Cerebellar nuclear complex (tissue), 1 donor: ENCODE results near the gene CYTL1.
"Not testable (repeated sequence)": the region's sequence is repeated elsewhere in the genome, so short reads cannot be mapped to it uniquely, and the experiment has no call there.

Experiments used
- DNase-seq, 2 experiments: peaks; one replicate each; lab custom pipeline; 2025; lab: John Stamatoyannopoulos, UW

Gene CYTL1

DNA sequence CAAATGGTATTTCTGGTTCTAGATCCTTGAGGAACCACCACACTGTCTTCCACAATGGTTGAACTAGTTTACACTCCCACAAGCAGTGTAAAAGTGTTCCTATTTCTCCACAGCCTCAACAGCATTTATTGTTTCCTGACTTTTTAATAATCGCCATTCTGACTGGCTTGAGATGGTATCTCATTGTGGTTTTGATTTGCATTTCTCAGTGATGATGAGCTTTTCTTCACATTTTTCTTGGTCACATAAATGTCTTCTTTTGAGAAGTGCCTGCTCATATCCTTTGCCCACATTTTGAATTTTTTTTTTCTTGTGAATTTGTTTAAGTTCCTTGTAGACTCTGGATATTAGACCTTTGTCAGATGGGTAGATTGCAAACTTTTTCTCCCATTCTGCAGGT lies 22.3 kb downstream of the CYTL1 start:
- not testable (repeated sequence) for DNase-seq

DNA sequence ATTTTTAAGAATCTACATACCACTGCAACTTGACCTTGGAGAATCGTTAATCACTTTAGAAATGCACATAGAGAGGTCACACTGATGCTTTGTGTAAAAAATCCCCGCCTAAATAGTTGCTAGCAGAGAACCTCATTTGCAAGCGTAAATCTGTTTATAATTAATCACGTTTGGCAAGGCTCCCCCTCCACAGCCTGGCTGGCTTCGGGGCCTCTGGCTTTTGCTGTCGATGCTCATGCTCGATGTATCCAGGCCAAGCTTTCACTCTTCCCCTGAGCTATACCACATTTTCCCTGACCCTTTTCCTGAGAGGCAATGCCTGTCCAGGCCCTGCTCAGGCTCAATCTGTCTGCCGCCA lies 23.4 kb downstream of the CYTL1 start:
- no peak for DNase-seq

DNA sequence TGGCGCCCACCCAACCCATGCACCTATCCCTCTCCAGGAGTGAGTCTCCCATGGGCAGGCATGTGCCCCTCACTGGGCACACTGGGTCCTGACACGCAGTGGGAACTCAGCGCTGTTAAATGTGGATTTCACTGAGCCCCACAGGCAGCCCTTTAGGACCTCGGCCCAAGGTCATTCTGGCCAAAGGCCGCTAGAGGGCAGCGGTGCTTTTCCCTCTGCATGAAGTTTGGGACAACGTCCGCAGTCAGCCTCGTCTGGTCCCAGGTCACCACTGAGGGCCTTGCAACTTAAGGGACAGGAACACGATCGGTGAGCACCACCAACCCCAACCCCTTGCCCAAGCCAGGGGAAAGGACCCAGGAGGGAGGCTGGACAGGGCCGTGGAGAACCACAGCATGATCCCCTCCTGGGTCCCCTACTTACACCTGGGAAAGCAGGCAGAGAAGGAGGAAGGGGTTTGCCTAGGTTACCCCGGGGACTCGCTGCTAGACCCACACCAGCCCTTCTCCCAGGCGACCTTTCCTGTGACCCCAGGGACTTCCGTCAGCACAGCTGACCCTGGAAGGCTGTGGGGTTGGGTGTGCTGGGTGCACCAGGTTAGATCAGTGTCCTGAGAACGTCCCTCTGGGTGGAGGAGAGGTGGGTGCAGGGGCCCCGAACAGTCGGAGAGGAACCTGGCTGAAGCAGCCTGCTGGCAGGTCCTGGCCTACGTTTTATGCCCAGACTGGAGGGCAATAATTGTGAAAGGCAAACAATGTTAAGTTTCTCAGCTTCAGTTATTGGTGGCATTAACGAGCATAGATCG lies 24.0 kb downstream of the CYTL1 start:
- DNase-seq = no peak

DNA sequence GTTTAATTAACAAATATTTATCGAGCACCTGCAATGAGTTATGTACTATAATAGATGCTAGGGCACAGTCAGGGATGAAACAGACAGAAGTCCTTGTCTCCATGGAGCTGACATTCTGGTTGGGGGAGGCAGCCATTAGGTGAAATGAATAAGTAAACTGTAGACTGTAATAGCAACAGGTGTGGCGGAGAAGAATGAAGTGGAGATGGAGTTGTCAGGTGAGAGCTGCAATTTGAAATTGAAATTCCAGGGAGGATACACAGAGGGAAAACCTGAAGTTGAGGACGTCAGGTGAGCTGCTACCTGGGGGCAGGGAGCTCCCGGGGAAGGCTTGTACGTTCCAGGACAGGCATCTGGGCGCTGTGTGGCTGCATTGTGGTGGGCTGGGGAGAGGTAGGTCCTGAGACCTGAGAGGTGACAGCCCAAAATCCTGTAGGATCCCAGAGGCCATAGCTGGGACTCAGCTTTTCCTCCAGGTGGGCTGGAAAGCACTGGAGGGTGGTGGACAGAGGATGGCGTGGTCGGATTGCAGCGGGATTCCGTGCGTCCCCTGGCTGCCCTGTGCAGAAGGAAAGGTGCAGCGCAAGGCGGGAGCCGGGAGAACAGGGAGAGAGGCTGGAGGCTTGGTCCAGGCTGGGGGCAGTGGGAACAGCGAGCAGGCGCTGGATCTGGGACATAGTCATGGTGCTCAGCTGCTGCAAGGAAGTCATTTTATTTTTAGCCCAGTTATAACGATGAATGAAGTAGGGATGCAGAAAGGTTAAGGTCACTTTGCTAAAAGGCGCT lies 24.8 kb downstream of the CYTL1 start:
- no peak for DNase-seq

DNA sequence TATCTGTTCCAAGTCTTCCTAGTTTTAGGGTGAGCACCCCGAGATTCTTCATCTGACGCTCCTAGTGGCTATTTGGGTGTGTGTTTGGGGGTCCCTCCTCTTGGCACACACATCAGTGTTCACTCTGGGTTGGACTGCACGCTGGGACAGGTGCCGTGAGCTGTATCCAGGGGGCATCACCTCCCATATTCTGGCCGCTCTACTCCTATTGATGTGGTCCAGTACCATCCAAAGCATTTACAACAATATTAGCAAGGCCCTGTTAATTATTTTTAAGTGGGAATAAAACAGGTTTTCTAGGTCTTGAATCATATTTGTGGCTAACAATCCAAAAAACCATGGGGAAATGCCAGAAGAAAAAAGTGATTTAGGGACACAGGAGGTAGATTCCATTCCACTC lies 26.4 kb downstream of the CYTL1 start:
- no peak for DNase-seq

DNA sequence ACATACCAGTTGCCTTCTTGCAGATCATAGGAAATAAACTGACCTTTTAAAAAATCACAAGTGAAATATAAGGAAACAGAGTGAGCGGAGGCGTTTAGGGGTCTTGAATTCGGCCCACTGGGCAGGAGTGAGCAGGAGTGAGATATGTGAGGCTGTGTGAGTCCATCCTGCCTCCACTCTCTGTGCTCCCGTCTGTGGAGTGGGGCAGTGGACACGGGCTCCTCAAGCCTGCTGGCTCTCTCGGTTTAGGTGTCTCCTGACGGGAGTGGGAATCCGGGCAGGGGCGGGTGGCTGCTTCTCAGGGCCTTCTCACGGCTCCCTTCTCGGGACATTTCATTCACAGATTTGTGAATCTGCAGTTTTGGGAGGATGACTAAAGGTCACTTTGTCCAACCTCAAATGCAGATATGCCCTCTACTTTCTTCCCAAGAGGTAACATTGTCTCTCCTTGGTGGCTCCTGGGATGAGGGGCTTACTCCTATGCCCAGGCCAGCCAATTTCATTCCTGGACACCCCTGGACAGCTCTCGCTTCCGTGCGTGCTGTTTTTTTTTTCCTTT lies 27.6 kb downstream of the CYTL1 start:
- DNase-seq = no peak

DNA sequence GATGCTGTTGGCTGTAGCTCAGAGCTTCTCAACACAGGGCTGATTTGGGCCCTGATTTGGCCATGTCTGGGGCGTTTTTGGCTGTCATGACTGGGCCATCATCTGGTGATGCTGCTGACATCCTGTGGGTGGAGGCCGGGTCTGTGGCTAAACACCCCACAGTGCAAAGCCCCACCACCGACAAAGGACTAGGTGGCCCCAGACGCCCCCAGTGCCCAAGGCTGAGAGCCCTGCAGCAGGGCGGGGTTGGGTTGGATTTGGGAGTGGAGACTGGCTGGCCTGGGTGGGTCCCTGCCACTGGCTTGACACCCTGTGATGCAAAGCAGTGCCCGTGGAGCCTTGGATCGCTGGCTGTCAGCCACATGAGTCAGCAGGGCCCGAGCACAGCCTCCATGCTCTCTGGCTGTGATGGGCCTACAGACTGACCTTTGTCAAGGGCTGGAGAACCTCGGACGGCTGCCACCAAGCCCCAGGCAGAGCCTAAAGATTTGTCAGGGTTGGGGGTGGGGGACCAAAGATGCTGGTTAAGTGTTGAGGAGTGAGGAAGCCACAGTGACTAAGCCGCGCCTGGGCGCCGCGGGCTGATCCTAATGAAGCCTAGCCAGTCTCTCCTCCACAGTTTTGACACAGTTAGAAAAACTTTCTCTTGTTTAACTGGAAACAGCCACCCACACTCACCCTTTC lies 28.3 kb downstream of the CYTL1 start:
- no peak for DNase-seq

DNA sequence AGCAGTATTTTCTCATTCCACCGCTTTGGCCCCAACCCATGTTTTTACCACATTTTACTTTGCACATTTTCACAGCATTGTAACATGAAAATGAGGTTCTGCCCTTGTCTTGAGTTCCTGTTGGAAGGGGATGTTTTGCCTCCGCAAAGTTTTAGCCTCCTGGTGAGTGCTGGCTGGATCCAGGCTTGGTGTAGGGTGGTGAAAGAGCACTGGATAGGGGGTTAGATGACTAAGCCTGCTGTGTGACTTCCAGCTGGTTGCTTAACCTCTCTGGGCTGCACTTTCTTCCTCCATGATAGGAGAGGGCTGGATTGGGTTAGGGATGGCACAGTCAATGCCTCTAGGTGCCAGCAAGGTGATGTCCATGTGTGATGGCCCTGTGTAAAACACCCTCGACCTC lies 28.9 kb downstream of the CYTL1 start:
- DNase-seq = no peak

DNA sequence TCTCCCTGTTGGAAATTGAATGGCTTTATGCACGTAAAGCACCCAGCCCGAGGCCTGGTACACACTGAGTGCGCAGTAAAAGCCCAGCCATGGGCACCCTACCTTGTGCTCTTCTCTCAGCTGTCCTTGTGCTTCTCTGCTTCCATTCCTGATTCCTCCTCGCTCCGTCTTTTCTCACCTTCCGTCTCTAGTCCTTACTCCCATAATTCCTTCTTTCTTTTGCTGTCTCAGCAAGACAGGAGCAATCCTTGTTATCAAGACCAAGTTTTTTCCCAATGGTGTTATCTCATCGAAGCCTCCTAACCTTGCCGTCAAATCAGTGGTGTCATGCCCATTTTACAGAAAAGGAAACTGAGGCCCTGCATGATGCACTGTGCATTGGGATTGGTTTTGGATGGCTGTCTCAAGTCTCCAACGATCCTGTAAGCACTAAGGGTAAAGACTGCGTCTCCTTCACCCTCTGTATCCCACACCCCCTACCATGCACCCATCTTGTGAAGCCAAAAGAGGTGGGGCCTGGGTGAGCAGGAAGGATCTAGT lies 30.1 kb downstream of the CYTL1 start:
- no peak for DNase-seq

DNA sequence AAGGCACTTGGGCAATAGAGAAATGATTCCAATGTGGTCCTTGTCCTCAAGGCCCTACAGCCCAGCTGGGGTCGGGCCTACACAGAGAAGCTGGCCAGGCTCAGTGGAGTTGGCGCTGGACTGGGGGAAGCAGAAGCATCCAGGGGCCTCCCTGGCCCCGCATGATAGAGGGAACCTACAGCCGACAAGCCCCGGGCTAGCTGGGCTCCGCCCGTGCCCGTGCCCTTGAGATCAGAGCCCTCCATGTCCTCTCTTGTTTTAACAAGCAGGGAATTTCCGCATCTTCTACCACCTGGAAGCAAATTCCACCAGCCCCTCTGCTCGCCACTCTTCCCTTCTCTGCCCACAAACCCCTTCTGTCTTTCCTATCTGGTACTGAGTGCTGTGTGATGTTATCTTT lies 31.6 kb downstream of the CYTL1 start:
- no peak for DNase-seq

DNA sequence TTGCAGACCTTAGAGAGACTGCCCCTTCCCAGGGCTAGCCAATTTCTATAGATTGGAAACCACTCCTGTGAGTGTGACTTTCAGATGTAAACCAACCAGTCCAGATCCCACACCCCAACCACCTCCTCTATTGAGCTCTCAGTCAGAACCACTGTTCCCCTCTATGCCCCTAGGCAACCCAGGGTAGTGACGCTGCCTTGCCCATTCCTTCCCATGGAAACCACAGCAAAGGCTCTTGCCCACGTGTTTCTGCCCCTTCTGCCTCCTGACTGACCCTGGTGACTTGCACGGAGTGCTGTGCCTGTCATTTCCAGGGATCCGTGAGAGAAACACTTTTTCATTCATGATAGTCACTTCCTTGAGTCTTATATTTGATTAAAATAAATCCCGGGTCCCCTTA lies 32.4 kb downstream of the CYTL1 start:
- DNase-seq = no peak

DNA sequence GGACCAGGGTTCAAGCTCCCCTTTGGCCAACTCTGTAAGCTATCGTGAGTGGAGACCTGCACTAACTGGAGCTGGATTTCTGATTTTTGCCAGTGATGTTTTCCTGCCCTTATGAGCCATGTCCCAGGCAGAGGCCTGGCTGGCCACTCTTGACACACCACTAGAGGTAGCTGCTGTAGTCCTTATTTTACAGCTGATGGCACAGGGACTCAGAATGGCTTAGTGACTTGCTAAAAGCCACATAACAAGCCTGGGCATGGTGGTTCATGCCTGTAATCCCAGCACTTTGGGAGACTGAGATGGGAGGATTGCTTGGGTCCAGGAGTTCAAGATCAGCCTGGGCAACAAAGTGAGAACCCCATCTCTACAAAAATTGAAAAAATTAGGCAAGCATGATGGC lies 33.4 kb downstream of the CYTL1 start:
- DNase-seq = no peak

DNA sequence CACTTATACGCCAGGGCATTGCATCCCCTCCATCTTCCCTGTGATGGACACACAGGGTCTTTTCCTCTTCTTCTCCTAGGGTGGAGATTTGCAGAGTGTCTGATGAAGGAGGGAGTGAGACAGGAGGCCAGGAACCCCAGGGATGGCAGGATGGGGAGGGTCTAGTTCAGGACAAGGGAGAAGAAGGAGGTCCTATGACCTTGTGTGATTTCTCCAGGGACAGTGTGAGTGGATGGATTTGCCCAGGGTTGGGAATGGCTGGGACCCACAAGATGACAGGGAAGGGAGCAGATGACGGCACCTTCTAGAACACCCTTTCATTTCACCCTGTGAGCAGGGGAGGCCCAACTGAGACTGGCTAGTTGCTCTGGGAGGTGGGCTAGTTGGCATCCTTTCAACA lies 34.2 kb downstream of the CYTL1 start:
- no peak for DNase-seq

DNA sequence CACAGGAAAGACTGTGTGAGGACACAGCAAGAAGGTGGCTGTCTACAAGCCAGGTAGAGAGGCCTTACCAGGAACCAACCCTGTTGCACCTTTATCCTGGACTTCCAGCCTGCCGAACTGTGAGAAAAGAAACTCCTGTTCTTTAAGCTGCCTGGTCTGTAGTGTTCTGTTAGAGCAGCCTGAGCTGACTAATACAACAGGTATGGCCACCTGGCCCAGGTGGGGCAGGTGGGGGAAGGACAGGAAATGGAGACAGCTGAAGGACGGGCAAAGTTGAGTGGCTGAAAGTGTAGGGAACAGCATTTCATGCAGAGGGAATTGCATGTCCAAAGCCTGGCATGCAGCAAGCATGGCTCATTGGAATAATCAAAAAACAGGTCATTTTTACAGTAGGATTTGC lies 35.1 kb downstream of the CYTL1 start:
- DNase-seq = no peak

DNA sequence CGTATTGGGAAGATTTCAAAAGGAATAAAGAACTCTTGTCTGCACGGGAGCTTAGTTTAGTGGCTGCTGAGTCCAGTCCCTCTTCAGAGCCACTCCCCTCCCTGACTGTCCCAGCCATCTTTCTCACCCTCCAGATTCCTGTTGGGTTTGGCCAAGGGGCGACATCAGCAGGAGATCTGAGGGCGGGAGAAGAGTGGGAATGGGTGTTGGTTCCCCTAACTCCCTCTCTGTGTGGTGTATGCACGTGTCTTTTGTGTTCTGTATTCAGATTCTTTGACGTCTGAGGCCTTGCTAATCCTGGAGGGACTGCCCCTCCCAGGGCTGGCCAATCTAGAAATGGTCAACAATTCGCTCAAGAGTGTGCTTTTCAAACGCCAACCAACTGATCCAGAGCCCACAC lies 37.4 kb downstream of the CYTL1 start:
- DNase-seq = no peak

DNA sequence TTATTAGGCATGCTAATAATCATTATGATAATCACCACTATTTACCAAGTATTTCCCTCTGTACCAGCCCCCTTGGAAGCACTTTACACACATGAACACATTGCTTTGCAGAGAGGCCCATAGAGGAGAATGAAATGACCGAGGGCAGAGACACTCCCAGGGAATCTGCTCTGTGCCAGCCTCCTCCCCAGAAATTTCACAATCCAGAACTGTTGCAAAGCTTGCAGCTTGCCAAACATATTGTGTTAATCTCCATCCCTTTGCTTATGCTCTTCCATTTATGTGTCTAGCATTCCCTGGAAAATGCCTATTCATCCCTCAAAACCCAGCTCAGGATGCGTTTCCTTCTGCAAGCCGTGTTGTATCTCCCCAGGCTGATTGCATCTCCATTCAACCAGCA lies 37.8 kb downstream of the CYTL1 start:
- no peak for DNase-seq

DNA sequence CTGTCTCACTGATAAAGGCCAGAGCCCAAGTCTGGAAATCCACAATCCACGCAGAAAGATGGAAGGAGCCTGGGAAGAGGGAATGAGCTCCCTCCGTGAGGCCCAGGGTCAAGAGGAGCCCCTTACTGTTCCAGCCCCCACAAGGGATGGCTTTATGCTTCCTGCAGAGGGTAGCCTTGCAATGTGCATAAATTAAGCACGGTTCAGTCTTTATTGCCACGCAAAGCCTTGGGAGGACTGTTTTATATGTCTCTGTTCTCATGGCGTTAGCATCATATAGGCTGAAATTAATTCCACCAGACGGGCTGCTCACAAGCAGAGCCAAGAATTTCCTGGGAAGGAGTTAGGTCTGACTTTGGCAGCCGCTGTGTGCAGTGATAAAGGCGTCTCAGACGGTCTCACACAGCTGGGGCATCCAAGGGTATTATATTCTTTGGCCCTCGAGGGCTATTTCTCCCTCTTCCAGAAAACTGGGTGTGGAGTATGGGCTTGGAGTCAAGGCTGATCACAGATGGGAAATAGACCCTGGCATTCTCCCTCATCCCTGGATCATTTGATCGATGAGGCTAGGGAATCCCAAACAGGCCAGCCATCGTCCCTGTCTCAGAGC lies 38.5 kb downstream of the CYTL1 start:
- DNase-seq = no peak

DNA sequence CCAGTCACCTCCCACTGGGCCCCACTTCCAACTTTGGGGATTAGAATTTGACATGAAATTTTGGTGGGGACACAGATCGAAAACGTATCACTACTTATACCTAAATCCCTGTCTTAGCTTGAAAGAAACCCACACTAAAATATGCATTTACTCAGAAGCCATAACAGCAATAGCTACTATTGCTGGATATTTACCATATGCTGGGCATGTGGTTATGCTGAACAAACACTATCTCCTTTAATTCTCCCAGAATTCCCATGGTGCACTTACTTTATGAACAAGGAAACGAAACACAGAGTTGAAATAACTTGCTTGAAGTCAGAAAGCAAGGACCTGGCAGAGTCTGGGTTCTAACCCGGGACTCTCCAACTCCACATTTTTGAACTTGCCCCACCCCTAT lies 39.3 kb downstream of the CYTL1 start:
- no peak for DNase-seq

DNA sequence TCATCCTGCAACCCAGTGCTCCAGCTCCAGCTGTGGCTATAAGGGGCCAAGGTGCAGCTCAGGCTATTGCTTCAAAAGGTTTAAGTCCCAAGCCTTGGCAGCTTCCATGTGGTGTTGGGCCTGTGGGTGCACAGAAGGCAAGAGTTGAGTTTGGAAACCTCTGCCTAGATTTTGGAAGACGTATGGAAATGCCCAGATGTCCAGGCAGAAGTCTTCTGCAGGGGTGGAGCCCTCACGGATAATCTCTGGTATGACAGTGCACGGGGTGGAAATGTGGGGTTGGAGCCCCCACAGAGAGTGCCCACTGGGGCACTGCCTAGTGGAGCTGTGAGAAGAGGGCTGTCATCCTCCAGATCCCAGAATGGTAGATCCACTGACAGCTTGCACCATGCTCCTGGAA lies 44.5 kb downstream of the CYTL1 start:
- DNase-seq = no peak

DNA sequence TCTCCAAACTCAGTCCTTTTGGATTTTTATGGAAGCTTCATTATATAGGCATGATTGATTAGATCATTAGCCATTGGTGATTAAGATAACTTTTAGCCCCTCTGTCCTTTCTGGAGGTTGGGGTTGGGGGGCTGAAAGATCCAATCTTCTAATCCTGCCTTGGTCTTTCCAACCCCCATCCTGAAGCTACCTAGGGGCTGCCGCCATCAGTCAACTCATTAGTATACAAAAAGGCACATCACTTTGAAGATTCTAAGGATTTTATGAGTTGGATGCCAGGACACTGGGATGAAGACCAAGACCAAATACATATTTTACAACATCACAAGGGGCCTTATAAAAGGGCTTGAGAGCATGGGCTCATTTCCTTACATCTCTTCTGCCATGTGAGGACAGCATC lies 47.5 kb downstream of the CYTL1 start:
- no peak for DNase-seq

DNA sequence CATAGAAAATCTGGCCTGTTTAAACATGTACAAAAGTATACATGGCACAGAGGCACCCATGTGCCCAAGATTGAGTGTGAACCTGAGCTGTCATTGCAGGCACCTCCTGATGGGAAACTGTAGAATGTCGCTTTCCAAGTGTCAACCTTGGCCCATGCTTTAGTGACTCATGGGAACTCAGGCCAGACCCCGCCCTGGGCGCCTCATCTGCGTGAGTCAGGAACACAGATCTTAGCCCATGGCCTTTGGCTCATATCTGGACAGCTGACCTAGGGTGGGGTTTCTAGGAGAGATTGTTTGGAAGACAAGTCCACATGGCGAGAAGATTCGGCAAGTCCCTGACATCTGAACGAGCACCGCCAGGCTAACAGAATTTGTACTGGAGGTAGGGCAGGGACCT lies 50.0 kb downstream of the CYTL1 start:
- DNase-seq = no peak

DNA sequence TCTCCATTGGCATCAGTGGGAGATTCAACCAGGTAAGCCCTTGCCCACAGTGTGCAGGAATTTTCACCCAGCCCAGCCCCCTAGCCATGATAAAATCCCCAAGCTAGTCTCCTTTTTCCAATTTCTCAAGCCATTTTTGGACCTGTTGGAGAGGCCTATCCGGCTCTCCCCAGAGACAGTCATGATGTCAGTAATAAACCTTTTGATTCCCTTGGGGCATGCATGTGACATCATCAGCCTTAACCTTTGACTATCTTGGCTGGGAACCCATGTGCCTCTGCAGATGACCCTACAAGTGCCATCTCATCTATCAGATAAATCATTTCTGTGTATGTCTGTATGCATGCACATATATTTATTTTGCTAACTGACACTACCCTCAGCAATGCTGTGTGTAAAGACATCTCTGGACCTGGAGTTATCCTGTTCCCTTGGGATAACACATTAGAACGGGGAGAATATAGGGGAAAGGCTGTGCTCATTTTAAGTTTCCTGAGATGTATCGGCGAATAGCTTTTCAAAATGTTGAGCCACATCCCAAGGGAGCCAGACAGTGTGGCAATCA lies 51.0 kb downstream of the CYTL1 start:
- DNase-seq = no peak
